ENCODE results near the gene DNAH1. TPM values are rescaled to one million over a fixed set of nuclear protein-coding genes. Genes with fewer than 3 reads are reported as not detected.

Gene DNAH1
- total RNA-seq, 3 donors from 2014 or later = 7.5 to 11.5 (median 10.8) TPM

- no peaks in the 10 kb centered on the region for H3K4me1 ChIP-seq
- intact Hi-C loops (cut with DNase I; ENCODE audit: low total_unique reads) = loop anchor here (10.0 kb wide), 1 partner anchor 85 kb away; the partner anchor contains the start of gene TWF2
- H3K9me3 ChIP-seq = no peaks in the 10 kb centered on the region
- H3K27me3 ChIP-seq = no peaks in the 10 kb centered on the region
- TF ChIP-seq CTCF (IDR thresholded peaks at IDR 0.05) (no peak), POLR2A (IDR thresholded peaks at IDR 0.05) (no peak), POLR2AphosphoS5 (IDR thresholded peaks at IDR 0.05) (no peak)
- no peak overlapping the region for H3K27ac ChIP-seq
- H3K36me3 ChIP-seq = no peaks in the 10 kb centered on the region
- DNase-seq (ENCODE audit: low spot score in 2 of 2) = no peak
- H3K4me3 ChIP-seq = no peak overlapping the region
These were observed 3.9 kb downstream of the DNAH1 start for GRCh38 chr3:52319921-52320595.

GRCh38 chr3:52321481-52321880, 5.4 kb downstream of the DNAH1 start:
- H3K4me3 ChIP-seq = no peak overlapping the region
- TF ChIP-seq POLR2A (IDR thresholded peaks at IDR 0.05) (no peak), POLR2AphosphoS5 (IDR thresholded peaks at IDR 0.05) (no peak), CTCF (IDR thresholded peaks at IDR 0.05) (no peak)
- no peak overlapping the region for H3K27ac ChIP-seq
- no peaks in the 10 kb centered on the region for H3K36me3 ChIP-seq
- no peaks in the 10 kb centered on the region for H3K4me1 ChIP-seq
- no peaks in the 10 kb centered on the region for H3K27me3 ChIP-seq
- intact Hi-C loops (cut with DNase I; ENCODE audit: low total_unique reads) = loop anchor here (10.0 kb wide), 1 partner anchor 87 kb away; the partner anchor contains the start of gene TWF2
- DNase-seq (ENCODE audit: low spot score in 2 of 2) = no peak
- no peaks in the 10 kb centered on the region for H3K9me3 ChIP-seq

DNA sequence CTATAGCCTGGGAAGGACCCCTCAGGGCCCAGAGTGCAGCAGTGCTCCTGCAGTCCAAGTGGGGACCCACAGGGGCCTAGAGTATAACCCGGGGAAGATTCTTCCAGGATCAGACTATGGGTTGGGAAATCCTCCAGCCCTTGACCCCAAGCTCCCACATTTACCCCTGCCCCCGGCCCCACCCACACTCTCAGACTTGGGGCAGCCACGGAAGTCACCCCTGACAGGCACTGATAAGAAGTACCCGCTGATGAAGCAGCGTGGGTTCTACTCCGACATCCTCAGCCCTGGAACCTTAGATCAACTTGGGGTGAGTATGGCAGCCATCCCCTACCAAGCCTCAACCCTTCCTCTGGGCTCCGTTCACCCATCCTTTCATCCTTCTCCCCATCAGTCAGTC, 6.3 kb downstream of the DNAH1 start:
- Histone ChIP-seq H3K27ac (no peak overlapping the region), H3K4me1 (no peaks in the 10 kb centered on the region), H3K9me3 (no peaks in the 10 kb centered on the region), H3K36me3 (no peaks in the 10 kb centered on the region), H3K4me3 (no peak overlapping the region), H3K27me3 (no peaks in the 10 kb centered on the region)
- no peak for DNase-seq (ENCODE audit: low spot score in 2 of 2)
- intact Hi-C loops (cut with DNase I; ENCODE audit: low total_unique reads) = loop anchor here (1.0 to 10.0 kb wide), 2 partner anchors 15 to 88 kb away; partner anchors contain the start of gene TWF2
- TF ChIP-seq CTCF (IDR thresholded peaks at IDR 0.05) (no peak), POLR2AphosphoS5 (IDR thresholded peaks at IDR 0.05) (no peak), POLR2A (IDR thresholded peaks at IDR 0.05) (no peak)

- Histone ChIP-seq H3K9me3 (no peaks in the 10 kb centered on the region), H3K36me3 (no peaks in the 10 kb centered on the region), H3K4me3 (no peak overlapping the region), H3K27ac (no peak overlapping the region), H3K27me3 (no peaks in the 10 kb centered on the region), H3K4me1 (no peaks in the 10 kb centered on the region)
- TF ChIP-seq POLR2A (IDR thresholded peaks at IDR 0.05) (no peak), CTCF (IDR thresholded peaks at IDR 0.05) (no peak), POLR2AphosphoS5 (IDR thresholded peaks at IDR 0.05) (no peak)
- no peak for DNase-seq (ENCODE audit: low spot score in 2 of 2)
- intact Hi-C loops (cut with DNase I; ENCODE audit: low total_unique reads) = loop anchor here (10.0 kb wide), 1 partner anchor 89 kb away; the partner anchor contains the start of gene TWF2
These were observed 7.6 kb downstream of the DNAH1 start for GRCh38 chr3:52323526-52324295.

DNA sequence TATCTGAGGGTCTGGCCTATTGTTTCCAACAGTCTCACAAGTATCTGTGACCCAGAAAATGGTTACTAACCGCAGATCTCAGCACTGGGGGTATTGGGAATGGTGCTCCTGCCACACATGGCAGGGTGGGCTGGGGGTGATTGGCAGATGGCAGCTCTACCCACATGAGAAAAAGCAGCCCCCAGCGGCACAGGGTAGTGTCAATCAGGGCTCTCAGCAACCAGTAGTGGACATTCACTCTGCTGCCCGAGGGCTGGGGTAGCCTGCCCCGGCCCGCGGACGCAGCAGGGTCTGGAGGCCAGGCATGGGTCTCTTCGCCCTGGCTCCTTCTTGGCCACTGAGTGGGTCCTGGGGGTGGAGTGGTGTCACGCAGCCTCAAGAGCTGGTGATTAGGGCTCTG, 8.6 kb downstream of the DNAH1 start:
- intact Hi-C loops (cut with DNase I; ENCODE audit: low total_unique reads) = loop anchor here (10.0 kb wide), 1 partner anchor 90 kb away; the partner anchor contains the start of gene TWF2
- no peak for TF ChIP-seq CTCF (IDR thresholded peaks at IDR 0.05)
- TF ChIP-seq POLR2AphosphoS5 (IDR thresholded peaks at IDR 0.05) = no peak
- TF ChIP-seq POLR2A (IDR thresholded peaks at IDR 0.05) = no peak
- no peak overlapping the region for H3K27ac ChIP-seq

More for the DNA sequence above, 8.6 kb downstream of the DNAH1 start:
- no peak for DNase-seq (ENCODE audit: low spot score in 2 of 2)
- Histone ChIP-seq H3K9me3 (no peaks in the 10 kb centered on the region), H3K27me3 (no peaks in the 10 kb centered on the region), H3K36me3 (no peaks in the 10 kb centered on the region), H3K4me3 (no peak overlapping the region), H3K4me1 (no peaks in the 10 kb centered on the region)
